Smooth muscle cell (in vitro differentiated cells): Measurements from ENCODE around the gene CLEC11A. TPM values are rescaled to one million over a fixed set of nuclear protein-coding genes. Genes with fewer than 3 reads are reported as not detected.

ENCODE experiments used
- DNase-seq: peaks from one replicate; lab custom pipeline; 2025; ENCODE audit not compliant: unreplicated experiment; lab: John Stamatoyannopoulos, UW
- H2AFZ ChIP-seq: fragments of 200-600 bp; sonication (generic); 2 replicates; pipeline ENCODE4 v1.6.0; 2016; ENCODE audit warnings: antibody characterized with exemption, low read depth, mild to moderate bottlenecking
- H3F3A ChIP-seq: fragments of 200-600 bp; sonication (generic); 2 replicates; pipeline ENCODE4 v1.6.0; 2017; ENCODE audit warnings: antibody characterized with exemption, low read depth
- H3K27ac ChIP-seq: fragments of 200-600 bp; sonication (generic); 2 replicates; pipeline ENCODE4 v1.5.1; 2016; ENCODE audit warnings: low read depth, mild to moderate bottlenecking
- H3K27me3 ChIP-seq: fragments of 200-600 bp; sonication (generic); 2 replicates; pipeline ENCODE4 v1.6.1; 2016; ENCODE audit warnings: low read depth, mild to moderate bottlenecking
- H3K36me3 ChIP-seq: fragments of 200-600 bp; sonication (generic); 2 replicates; pipeline ENCODE4 v1.5.1; 2016; ENCODE audit warnings: low read depth
- H3K4me1 ChIP-seq: fragments of 200-600 bp; sonication (generic); 2 replicates; pipeline ENCODE4 v1.5.1; 2016; ENCODE audit warnings: low read depth
- H3K4me2 ChIP-seq: fragments of 200-600 bp; sonication (generic); 2 replicates; pipeline ENCODE4 v1.6.0; 2016; ENCODE audit warnings: mild to moderate bottlenecking
- H3K4me3 ChIP-seq: fragments of 200-600 bp; sonication (generic); 2 replicates; pipeline ENCODE4 v1.5.1; 2016; ENCODE audit warnings: mild to moderate bottlenecking
- H3K79me2 ChIP-seq: fragments of 200-600 bp; sonication (generic); 2 replicates; pipeline ENCODE4 v1.6.0; 2016; ENCODE audit warnings: low read depth, mild to moderate bottlenecking
- H3K9ac ChIP-seq: fragments of 200-600 bp; sonication (generic); 2 replicates; pipeline ENCODE4 v1.6.0; 2016; ENCODE audit warnings: low read depth
- H3K9me3 ChIP-seq: fragments of 200-600 bp; sonication (generic); replicated peaks from 2 replicates; pipeline ENCODE4 v1.5.1; 2016; ENCODE audit warnings: low read depth
- H4K20me1 ChIP-seq: fragments of 200-600 bp; sonication (generic); 2 replicates; pipeline ENCODE4 v1.6.0; 2016; ENCODE audit warnings: low read depth
- WGBS: methylation state at CpG from one replicate; pipeline ENCODE4 v1.1.7; 2016; ENCODE audit warnings: low lambda C conversion rate; 5-methylcytosine and 5-hydroxymethylcytosine counted together
- polyA plus RNA-seq: library from polyadenylated mRNA; unstranded; fragments of >200 nt; fragmentation: Nextera tagmentation; extraction: Ambion mirVana; gene quantifications from 2 replicates; pipeline ENCODE4 v1.2.1, GENCODE V29; 2016
- total RNA-seq: library from RNA; depleted of rRNA; stranded (reverse); fragments of >200 nt; gene quantifications from 2 replicates; pipeline ENCODE4 v1.2.3, GENCODE V29; 2014
- TF ChIP-seq, protein P1 (sequence below): fragments of 200-600 bp; sonication (generic); IDR thresholded peaks from 2 replicates; pipeline ENCODE4 v1.5.1; 2017; ENCODE audit warnings: borderline replicate concordance, mild to moderate bottlenecking, antibody characterized with exemption; ENCODE audit not compliant: insufficient read depth, poor library complexity, severe bottlenecking

The CLEC11A gene, protein sequence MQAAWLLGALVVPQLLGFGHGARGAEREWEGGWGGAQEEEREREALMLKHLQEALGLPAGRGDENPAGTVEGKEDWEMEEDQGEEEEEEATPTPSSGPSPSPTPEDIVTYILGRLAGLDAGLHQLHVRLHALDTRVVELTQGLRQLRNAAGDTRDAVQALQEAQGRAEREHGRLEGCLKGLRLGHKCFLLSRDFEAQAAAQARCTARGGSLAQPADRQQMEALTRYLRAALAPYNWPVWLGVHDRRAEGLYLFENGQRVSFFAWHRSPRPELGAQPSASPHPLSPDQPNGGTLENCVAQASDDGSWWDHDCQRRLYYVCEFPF
- 48.3 and 53.4 TPM in 2 replicates for total RNA-seq
- polyA plus RNA-seq, result 138 and 155 TPM in 2 replicates

DNA sequence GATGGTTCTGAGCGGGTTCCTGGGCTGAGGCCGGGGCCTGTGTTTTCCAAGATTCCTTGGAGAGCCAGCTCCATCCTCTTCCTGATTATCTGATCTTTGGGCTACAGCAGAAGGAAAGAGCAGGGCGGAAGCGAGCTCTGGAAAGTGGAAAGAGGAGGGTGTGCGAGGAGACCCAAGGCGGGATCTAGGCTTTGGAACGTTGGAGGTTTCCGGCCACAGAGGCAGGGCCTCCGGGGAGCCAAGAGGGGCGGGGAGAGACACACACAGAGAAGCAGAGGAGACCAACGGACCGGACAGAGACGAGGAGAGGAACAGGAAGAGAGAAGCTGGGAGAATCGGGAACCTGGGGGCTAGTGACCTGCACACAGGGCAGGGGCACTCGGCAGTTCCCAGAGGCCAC is at the start of gene CLEC11A:
Gene CLEC11A, plus strand, starts transcription at position 296 of the 400 bp plus-strand sequence. CDS start 162 bp downstream, outside the sequence.
- peak within 1 kb of the TSS; percentile 19 for H3K9ac ChIP-seq
- no peaks in the 10 kb centered on the region for H4K20me1 ChIP-seq
- no peaks in the 10 kb centered on the region for H3K36me3 ChIP-seq
- H3K79me2 ChIP-seq, result peaks cover 8% of the 10 kb centered on the region
- no peaks in the 10 kb centered on the region for H3F3A ChIP-seq
- H3K4me2 ChIP-seq, result peak within 1 kb of the TSS; percentile 88
- peak within 1 kb of the TSS; percentile 24 for H2AFZ ChIP-seq
- H3K4me1 ChIP-seq, result peaks cover 17% of the 10 kb centered on the region
- peak within 1 kb of the TSS; percentile 55 for H3K27ac ChIP-seq
- 25% methylated on average over 14 of the region's 15 CpGs for WGBS
- peaks cover 6% of the 10 kb centered on the region for H3K27me3 ChIP-seq
- DNase-seq, result no peak
- TF ChIP-seq, protein P1, sequence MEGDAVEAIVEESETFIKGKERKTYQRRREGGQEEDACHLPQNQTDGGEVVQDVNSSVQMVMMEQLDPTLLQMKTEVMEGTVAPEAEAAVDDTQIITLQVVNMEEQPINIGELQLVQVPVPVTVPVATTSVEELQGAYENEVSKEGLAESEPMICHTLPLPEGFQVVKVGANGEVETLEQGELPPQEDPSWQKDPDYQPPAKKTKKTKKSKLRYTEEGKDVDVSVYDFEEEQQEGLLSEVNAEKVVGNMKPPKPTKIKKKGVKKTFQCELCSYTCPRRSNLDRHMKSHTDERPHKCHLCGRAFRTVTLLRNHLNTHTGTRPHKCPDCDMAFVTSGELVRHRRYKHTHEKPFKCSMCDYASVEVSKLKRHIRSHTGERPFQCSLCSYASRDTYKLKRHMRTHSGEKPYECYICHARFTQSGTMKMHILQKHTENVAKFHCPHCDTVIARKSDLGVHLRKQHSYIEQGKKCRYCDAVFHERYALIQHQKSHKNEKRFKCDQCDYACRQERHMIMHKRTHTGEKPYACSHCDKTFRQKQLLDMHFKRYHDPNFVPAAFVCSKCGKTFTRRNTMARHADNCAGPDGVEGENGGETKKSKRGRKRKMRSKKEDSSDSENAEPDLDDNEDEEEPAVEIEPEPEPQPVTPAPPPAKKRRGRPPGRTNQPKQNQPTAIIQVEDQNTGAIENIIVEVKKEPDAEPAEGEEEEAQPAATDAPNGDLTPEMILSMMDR, result no peak
- no peaks in the 10 kb centered on the region for H3K9me3 ChIP-seq
- H3K4me3 ChIP-seq, result peak within 1 kb of the TSS; percentile 57

DNA sequence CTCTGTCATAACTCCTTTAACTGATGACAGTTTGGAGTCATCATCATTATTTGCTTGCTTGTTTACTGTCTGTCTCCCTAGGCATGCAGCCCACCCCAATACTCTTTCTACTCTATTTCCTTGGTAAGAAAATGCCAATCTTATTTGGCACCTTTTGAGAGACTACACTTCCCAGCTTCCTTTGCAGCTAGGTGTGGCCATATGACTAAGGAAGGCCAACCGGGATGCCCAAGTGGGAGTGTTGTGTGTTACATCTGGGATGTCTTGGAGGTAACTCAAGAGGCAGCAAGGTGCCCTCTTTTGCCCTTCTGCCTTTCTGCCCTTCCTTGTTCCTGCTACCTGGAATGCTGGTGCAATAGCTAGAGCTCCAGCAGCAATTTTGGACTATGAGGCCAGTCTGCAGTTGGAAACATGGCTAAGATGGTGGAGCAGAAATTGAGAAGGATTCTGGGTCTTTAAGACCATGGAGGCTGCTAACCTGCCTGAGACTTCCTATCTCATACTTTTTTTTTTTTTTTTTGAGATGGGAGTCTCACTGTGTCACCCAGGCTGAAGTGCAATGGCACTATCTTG is 46.5 kb upstream of the CLEC11A start:
- H3K79me2 ChIP-seq, result no peaks in the 10 kb centered on the region
- no peak overlapping the region for H2AFZ ChIP-seq
- H3F3A ChIP-seq, result no peaks in the 10 kb centered on the region

DNA sequence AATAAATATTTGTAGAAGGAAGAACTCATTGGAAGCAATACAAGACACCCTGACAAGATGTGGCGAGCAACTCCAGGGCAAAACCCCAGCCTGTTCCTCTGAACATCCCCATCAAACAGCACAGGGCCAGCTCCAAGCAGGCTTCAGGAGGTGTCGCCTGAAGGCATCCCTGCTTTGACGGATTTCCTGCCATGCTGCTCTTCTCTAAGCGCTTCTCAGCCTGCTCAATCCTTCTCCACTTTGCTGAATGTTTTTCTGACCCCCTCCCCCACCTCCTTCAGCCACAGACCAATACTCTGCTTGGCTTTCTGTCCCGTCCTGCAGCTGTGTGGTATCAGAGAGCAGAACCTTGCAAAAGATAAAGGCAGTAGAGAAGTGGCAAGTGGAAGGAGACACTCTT is 45.5 kb upstream of the CLEC11A start:
- H3K4me1 ChIP-seq, result no peaks in the 10 kb centered on the region
- no peak for DNase-seq
- H2AFZ ChIP-seq, result no peak overlapping the region
- H3F3A ChIP-seq, result no peaks in the 10 kb centered on the region
- H3K36me3 ChIP-seq, result no peaks in the 10 kb centered on the region
- no peak overlapping the region for H3K9ac ChIP-seq
- H3K4me2 ChIP-seq, result no peak overlapping the region
- H4K20me1 ChIP-seq, result no peaks in the 10 kb centered on the region
- no peaks in the 10 kb centered on the region for H3K9me3 ChIP-seq
- H3K79me2 ChIP-seq, result no peaks in the 10 kb centered on the region
- 37% methylated on average over 5 of the region's 5 CpGs for WGBS
- no peak overlapping the region for H3K4me3 ChIP-seq
- H3K27ac ChIP-seq, result no peak overlapping the region
- H3K27me3 ChIP-seq, result peaks cover 23% of the 10 kb centered on the region
- TF ChIP-seq, protein P1, result no peak

More for the DNA sequence above, 46.5 kb upstream of the CLEC11A start:
- Histone ChIP-seq H4K20me1 (no peaks in the 10 kb centered on the region), H3K36me3 (no peaks in the 10 kb centered on the region), H3K27ac (no peak overlapping the region), H3K4me3 (no peak overlapping the region), H3K9ac (no peak overlapping the region), H3K4me1 (no peaks in the 10 kb centered on the region), H3K4me2 (no peak overlapping the region), H3K27me3 (peaks cover 24% of the 10 kb centered on the region), H3K9me3 (no peaks in the 10 kb centered on the region)
- TF ChIP-seq, protein P1, result no peak
- no peak for DNase-seq
- WGBS, result 52% methylated on average over 1 of the region's 1 CpG

DNA sequence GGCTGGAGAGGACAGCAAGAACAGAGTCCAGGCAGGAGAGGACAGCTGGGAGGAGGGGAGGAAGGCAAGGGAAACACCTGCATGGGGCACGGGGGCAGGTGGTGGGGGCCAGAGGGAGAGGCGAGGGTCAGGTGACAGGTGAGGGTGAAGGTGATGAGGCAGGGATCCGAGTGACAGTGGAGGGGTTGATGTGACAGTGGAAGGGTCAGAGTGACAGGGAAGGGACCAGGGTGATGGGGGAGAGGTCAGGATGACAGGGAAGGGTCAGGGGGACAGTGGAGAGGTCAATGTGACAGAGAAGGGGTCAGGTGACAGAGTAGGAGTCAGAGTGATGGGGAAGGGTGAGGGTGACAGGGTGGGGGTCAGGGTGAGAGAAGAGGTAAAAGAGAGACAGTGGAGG is 44.8 kb upstream of the CLEC11A start:
- no peak for DNase-seq
- no peaks in the 10 kb centered on the region for H3F3A ChIP-seq
- no peaks in the 10 kb centered on the region for H4K20me1 ChIP-seq
- H3K9me3 ChIP-seq, result no peaks in the 10 kb centered on the region
- 44% methylated on average over 2 of the region's 3 CpGs for WGBS
- no peak overlapping the region for H3K4me2 ChIP-seq
- no peaks in the 10 kb centered on the region for H3K36me3 ChIP-seq
- TF ChIP-seq, protein P1, result no peak
- H3K79me2 ChIP-seq, result no peaks in the 10 kb centered on the region
- no peaks in the 10 kb centered on the region for H3K4me1 ChIP-seq
- H3K27me3 ChIP-seq, result peaks cover 18% of the 10 kb centered on the region
- H2AFZ ChIP-seq, result no peak overlapping the region
- no peak overlapping the region for H3K27ac ChIP-seq
- no peak overlapping the region for H3K9ac ChIP-seq
- no peak overlapping the region for H3K4me3 ChIP-seq
